Measurements from ENCODE around the gene TAF4.
"Not testable (repeated sequence)": the region's sequence is repeated elsewhere in the genome, so short reads cannot be mapped to it uniquely, and the experiment has no call there.

GRCh38 chr20:61971595-61971994 is 94.1 kb downstream of the TAF4 start:
- not testable (repeated sequence) for TF ChIP-seq CTCF, POLR2A (IDR thresholded peaks at IDR 0.05)

Measured in thyroid gland (tissue), 4 donors.